Measurements from ENCODE around the gene EPS8L3.
"Not testable (repeated sequence)": the region's sequence is repeated elsewhere in the genome, so short reads cannot be mapped to it uniquely, and the experiment has no call there.

EPS8L3 gene

DNA sequence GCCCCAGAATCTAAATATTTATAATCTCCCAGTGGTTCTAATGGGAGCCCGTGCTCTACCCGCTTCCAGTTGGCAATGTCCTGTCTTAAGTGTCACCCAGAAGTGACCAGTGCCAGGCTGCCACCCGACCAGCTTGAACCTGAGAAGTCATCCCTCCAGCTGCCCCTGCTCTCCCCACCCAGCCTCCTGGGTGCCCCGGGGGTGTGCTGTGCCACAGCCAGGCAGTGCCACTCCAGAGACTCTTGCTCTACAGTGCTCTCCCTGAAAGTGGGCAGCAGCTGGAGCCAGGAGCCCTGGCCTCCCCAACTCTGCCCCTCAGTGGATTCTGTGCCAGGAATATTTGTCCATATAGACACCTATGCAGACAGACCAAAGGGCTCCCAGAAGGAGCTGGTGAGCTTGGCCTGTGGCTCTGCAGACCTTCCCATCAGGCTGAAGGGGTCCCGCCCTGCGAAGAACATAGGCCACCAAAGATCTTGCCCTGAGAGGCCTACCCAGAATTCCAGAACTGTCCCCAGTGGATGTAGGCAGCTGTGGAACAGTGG is 9.0 kb upstream of the EPS8L3 start:
- H3K4me1 ChIP-seq (ENCODE audit: control insufficient read depth in 2 of 2, insufficient read depth in 2 of 2, low read length in 2 of 2): peaks cover 3 to 4% of the 10 kb centered on the region in 2 donors
- H3K27ac ChIP-seq (ENCODE audit: low read depth in 2 of 2, low read length in 2 of 2): no peak overlapping the region
- no peaks in the 10 kb centered on the region for H3K27me3 ChIP-seq (ENCODE audit: control insufficient read depth in 2 of 2, insufficient read depth in 2 of 2, low read length in 2 of 2)
- H3K4me3 ChIP-seq (ENCODE audit: low read length in 2 of 2): no peak overlapping the region
- no peaks in the 10 kb centered on the region for H3K9me3 ChIP-seq (ENCODE audit: control insufficient read depth in 2 of 2, low read length in 2 of 2)
- no peaks in the 10 kb centered on the region for H3K36me3 ChIP-seq (ENCODE audit: control insufficient read depth in 2 of 2, insufficient read depth in 2 of 2, low read length in 2 of 2)
- H3K9ac ChIP-seq (ENCODE audit: low read depth in 1 of 2, low read length in 2 of 2): no peak overlapping the region

DNA sequence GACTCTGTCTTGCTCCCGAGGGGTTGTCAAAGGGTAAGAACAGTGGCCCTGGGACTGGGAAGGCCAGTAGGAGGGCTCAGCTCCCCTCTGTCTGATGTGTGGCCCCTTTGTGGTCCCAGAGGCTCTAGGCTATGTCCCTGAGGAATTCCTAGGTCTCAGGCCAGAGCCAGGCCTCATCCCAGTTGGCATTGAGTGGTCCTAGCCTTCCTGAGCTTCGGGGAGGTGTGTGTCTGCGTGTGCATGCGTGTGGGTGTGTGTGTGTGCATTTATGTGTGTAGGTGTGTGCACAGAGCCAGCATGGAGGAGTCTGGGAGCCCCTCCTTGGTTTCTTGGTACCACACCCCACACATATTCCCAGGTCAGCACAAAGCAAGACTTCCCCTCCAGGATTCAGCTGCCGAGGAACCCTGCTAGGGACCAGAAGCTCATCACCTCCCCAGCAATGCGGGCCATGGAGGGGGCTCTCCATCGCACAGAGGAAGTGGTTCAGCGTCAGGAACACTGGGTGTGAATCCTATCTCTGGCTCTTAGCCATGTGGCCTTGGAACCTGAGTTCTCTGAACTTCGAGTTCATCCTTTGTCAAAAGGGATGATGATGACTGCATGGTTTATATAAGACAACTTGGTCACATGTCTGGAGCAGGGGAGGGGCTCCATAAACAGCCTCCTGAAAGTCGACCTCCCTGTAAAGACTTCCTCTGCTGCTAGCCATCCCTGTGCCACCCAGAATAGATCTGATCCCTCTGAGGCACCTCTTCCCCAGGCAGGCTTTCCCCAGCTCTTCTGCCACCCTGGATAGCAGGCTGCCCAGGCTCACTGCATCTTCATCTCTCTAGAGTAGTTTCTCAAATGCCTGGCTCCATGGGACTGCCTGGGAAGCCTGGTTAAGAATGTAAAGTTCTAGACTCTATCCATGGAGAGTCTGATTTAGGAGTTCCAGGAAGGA is 8.3 kb upstream of the EPS8L3 start:
- Histone ChIP-seq H3K9ac (ENCODE audit: low read depth in 1 of 2, low read length in 2 of 2) (peak overlapping the region in 1 of 2 donors; percentile 14), H3K27ac (ENCODE audit: low read depth in 2 of 2, low read length in 2 of 2) (peak overlapping the region in 1 of 2 donors; percentile 24)

DNA sequence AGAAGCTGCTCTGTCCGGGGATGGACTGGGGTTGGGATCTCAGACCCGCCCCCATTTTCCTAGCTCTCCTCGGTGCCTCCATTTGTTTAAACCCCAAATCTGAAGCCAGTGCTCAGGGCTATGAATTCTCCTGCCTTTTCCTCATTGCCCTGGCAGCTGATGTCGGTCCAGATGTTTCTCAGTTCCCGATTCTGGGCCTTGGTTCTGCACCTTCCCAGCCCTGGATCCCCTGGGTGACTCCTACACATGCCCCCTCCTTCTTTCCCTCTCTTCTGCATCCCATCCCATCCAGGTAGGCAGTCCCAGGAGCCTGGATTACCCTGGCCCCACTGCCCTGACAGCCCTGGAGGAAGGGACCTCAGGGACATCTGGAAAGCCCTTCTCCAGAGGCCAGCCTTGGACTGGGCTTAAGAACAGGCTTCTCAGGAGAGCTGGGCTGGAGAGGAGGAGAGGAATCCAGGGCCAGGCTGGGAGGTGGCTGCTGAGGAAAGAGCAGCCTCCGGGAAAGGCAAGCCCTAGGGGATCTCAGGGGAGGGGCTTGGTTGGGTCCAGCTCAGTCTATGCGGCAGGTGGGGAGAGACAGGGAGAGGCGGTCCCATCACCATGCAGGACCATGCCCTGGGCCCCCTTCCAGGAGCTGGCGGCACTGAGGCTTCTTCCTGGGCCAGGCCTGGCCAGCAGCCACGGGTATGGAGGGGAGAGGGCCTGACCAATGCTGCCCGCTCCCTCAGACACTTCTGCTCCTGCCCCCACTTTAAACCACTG is 6.8 kb upstream of the EPS8L3 start:
- H3K4me3 ChIP-seq (ENCODE audit: low read length in 2 of 2): no peak overlapping the region
- no peaks in the 10 kb centered on the region for H3K27me3 ChIP-seq (ENCODE audit: control insufficient read depth in 2 of 2, insufficient read depth in 2 of 2, low read length in 2 of 2)
- no peak overlapping the region for H3K9ac ChIP-seq (ENCODE audit: low read depth in 1 of 2, low read length in 2 of 2)
- no peak overlapping the region for H3K27ac ChIP-seq (ENCODE audit: low read depth in 2 of 2, low read length in 2 of 2)
- no peaks in the 10 kb centered on the region for H3K9me3 ChIP-seq (ENCODE audit: control insufficient read depth in 2 of 2, low read length in 2 of 2)
- peaks cover 8 to 13% of the 10 kb centered on the region in 2 donors for H3K4me1 ChIP-seq (ENCODE audit: control insufficient read depth in 2 of 2, insufficient read depth in 2 of 2, low read length in 2 of 2)
- no peaks in the 10 kb centered on the region for H3K36me3 ChIP-seq (ENCODE audit: control insufficient read depth in 2 of 2, insufficient read depth in 2 of 2, low read length in 2 of 2)

More for the DNA sequence above, 8.3 kb upstream of the EPS8L3 start:
- Histone ChIP-seq H3K27me3 (ENCODE audit: control insufficient read depth in 2 of 2, insufficient read depth in 2 of 2, low read length in 2 of 2) (no peaks in the 10 kb centered on the region), H3K4me1 (ENCODE audit: control insufficient read depth in 2 of 2, insufficient read depth in 2 of 2, low read length in 2 of 2) (peaks cover 3 to 4% of the 10 kb centered on the region in 2 donors), H3K4me3 (ENCODE audit: low read length in 2 of 2) (no peak overlapping the region), H3K36me3 (ENCODE audit: control insufficient read depth in 2 of 2, insufficient read depth in 2 of 2, low read length in 2 of 2) (no peaks in the 10 kb centered on the region), H3K9me3 (ENCODE audit: control insufficient read depth in 2 of 2, low read length in 2 of 2) (no peaks in the 10 kb centered on the region)

DNA sequence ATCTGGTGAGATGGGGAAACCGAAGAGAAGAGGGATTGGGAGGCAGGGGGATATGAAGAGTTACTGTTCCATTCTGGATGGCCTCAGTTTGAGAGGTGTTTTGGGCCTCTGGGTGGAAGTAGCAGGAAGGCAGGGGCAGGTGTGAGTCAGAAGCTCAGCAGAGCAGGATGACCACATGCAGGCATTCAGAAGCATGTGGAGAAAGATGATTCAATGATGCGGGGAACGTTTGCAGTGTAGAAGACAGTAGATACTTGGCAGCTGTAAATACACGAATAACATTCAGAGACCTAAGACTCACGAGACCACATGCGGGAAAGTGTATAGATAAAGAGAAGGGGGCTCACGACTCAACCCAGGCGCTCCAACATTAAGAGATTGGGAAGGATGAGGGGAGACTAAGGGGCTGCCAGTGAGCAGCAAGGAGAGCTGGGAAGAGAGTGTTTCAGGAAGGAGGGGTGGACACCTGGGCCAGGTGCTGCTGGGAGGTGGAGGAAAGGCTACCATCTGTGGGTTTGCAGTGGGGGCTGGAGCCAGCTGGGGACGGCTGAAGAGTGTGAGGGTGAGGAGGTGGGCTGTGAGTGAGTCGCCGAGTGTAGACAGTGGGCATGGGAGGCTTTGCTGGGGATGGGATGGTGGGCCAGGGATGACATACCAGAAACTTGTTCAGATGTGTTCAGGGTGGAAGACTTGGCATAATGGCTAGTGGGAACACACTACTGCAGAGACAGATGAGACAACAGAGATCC is 5.8 kb upstream of the EPS8L3 start:
- H3K9ac ChIP-seq (ENCODE audit: low read depth in 1 of 2, low read length in 2 of 2): no peak overlapping the region
- peaks cover 17 to 23% of the 10 kb centered on the region in 2 donors for H3K4me1 ChIP-seq (ENCODE audit: control insufficient read depth in 2 of 2, insufficient read depth in 2 of 2, low read length in 2 of 2)
- no peaks in the 10 kb centered on the region for H3K9me3 ChIP-seq (ENCODE audit: control insufficient read depth in 2 of 2, low read length in 2 of 2)
- H3K27me3 ChIP-seq (ENCODE audit: control insufficient read depth in 2 of 2, insufficient read depth in 2 of 2, low read length in 2 of 2): no peaks in the 10 kb centered on the region
- H3K27ac ChIP-seq (ENCODE audit: low read depth in 2 of 2, low read length in 2 of 2): no peak overlapping the region
- H3K4me3 ChIP-seq (ENCODE audit: low read length in 2 of 2): no peak overlapping the region
- no peaks in the 10 kb centered on the region for H3K36me3 ChIP-seq (ENCODE audit: control insufficient read depth in 2 of 2, insufficient read depth in 2 of 2, low read length in 2 of 2)

DNA sequence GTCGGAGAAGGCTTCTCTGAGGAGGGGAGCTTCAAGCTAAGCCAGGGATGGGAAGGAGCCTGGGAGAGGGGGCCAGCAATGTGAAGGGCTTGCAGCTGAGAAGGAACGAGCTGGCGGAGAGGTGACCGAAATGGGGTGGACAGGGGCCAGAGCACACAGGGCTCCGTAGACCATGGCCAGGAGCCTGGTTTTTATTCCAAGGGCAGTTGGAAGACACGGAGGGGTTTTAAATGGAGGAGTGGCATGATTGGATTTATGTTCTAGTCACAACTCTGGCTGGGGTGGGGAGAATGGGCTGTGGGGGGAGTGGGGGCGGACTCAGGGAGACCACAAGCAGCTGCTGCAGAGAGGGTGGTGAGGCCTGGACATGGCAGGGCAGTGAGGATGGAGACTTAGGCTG is 5.1 kb upstream of the EPS8L3 start:
- Histone ChIP-seq H3K9me3 (ENCODE audit: control insufficient read depth in 2 of 2, low read length in 2 of 2) (no peaks in the 10 kb centered on the region), H3K4me1 (ENCODE audit: control insufficient read depth in 2 of 2, insufficient read depth in 2 of 2, low read length in 2 of 2) (peaks cover 23 to 30% of the 10 kb centered on the region in 2 donors), H3K27me3 (ENCODE audit: control insufficient read depth in 2 of 2, insufficient read depth in 2 of 2, low read length in 2 of 2) (no peaks in the 10 kb centered on the region), H3K36me3 (ENCODE audit: control insufficient read depth in 2 of 2, insufficient read depth in 2 of 2, low read length in 2 of 2) (no peaks in the 10 kb centered on the region), H3K27ac (ENCODE audit: low read depth in 2 of 2, low read length in 2 of 2) (no peak overlapping the region), H3K9ac (ENCODE audit: low read depth in 1 of 2, low read length in 2 of 2) (no peak overlapping the region), H3K4me3 (ENCODE audit: low read length in 2 of 2) (no peak overlapping the region)

DNA sequence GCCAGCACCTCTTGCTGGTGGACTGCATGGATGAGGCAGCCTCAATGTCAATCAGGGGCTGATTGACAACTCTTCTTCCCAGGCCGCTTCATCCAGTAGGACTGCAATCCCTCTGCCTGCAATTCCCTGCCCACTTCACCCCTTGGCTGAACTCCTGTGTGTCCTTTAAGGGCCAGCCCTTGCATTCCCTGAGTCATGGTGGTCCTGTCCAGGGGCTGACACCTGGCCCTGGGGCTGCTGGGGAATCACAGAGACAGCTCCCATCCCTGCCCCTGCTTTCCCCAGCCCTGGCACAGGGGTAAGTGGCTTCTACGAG is 4.6 kb upstream of the EPS8L3 start:
- no peaks in the 10 kb centered on the region for H3K36me3 ChIP-seq (ENCODE audit: control insufficient read depth in 2 of 2, insufficient read depth in 2 of 2, low read length in 2 of 2)
- H3K4me3 ChIP-seq (ENCODE audit: low read length in 2 of 2): no peak overlapping the region
- H3K9ac ChIP-seq (ENCODE audit: low read depth in 1 of 2, low read length in 2 of 2): no peak overlapping the region
- peaks cover 23 to 30% of the 10 kb centered on the region in 2 donors for H3K4me1 ChIP-seq (ENCODE audit: control insufficient read depth in 2 of 2, insufficient read depth in 2 of 2, low read length in 2 of 2)
- H3K27ac ChIP-seq (ENCODE audit: low read depth in 2 of 2, low read length in 2 of 2): no peak overlapping the region
- no peaks in the 10 kb centered on the region for H3K9me3 ChIP-seq (ENCODE audit: control insufficient read depth in 2 of 2, low read length in 2 of 2)
- no peaks in the 10 kb centered on the region for H3K27me3 ChIP-seq (ENCODE audit: control insufficient read depth in 2 of 2, insufficient read depth in 2 of 2, low read length in 2 of 2)

DNA sequence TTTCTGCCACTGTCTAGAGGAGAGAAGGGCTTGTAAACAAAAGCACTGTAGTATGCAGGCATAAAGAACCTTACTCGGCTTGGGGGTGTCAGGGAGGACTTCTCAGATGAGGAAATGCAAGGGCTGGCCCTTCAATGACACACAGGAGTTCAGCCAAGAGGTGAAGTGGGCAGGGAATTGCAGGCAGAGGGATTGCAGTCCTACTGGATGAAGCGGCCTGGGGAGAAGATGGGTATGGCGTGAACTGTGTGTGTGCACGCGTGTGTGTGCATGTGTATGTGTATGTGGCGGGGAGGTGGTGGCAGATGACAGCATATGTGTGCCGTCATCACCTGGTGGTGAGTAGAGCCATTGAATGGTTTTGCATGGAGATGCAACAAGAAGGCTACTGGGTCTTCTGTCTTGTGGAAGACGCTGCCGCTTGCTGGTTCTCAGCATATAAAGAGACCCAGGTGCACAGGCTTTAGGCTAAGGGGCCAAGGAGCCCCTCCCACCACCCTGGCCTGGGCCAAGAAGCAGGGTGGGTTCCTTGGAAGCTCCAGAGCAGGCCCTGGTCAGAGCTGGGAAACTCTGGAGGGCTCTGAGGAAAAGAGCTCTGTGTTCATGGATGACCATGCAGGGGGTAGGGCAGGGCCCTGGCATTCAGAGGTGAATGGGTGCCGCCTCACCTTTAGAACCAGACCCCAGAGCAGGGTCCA is 4.1 kb upstream of the EPS8L3 start:
- H3K36me3 ChIP-seq (ENCODE audit: control insufficient read depth in 2 of 2, insufficient read depth in 2 of 2, low read length in 2 of 2): no peaks in the 10 kb centered on the region
- no peaks in the 10 kb centered on the region for H3K27me3 ChIP-seq (ENCODE audit: control insufficient read depth in 2 of 2, insufficient read depth in 2 of 2, low read length in 2 of 2)
- no peak overlapping the region for H3K9ac ChIP-seq (ENCODE audit: low read depth in 1 of 2, low read length in 2 of 2)
- H3K9me3 ChIP-seq (ENCODE audit: control insufficient read depth in 2 of 2, low read length in 2 of 2): no peaks in the 10 kb centered on the region
- no peak overlapping the region for H3K4me3 ChIP-seq (ENCODE audit: low read length in 2 of 2)
- H3K4me1 ChIP-seq (ENCODE audit: control insufficient read depth in 2 of 2, insufficient read depth in 2 of 2, low read length in 2 of 2): peaks cover 21 to 31% of the 10 kb centered on the region in 2 donors
- no peak overlapping the region for H3K27ac ChIP-seq (ENCODE audit: low read depth in 2 of 2, low read length in 2 of 2)

DNA sequence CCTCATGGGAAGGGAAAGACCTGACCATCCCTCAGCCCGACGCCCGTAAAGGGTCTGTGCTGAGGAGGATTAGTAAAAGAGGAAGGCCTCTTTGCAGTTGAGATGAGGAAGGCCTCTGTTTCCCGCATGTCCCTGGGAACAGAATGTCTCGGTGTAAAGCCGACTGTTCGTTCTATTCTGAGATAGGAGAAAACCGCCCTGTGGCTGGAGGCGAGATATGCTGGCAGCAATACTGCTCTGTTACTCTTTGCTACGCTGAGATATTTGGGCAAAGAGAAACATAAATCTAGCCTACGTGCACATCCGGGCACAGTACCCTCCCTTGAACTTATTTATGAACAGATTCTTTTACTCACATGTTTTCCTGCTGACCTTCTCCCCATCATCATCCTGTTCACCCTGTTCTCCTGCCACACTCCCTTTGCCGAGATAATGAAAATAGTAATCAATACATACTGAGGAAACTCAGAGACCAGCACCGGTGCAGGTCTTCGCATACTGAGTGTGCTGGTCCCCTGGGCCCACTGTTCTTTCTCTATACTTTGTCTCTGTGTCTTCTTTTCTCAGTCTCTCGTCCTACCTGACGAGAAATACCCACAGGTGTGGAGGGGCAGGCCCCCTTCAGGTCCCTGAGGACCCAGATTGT is 3.4 kb upstream of the EPS8L3 start:
- H3K27ac ChIP-seq (ENCODE audit: low read depth in 2 of 2, low read length in 2 of 2): peak overlapping the region in 1 of 2 donors; percentile 97
- peaks cover 23 to 35% of the 10 kb centered on the region in 2 donors for H3K4me1 ChIP-seq (ENCODE audit: control insufficient read depth in 2 of 2, insufficient read depth in 2 of 2, low read length in 2 of 2)
- not testable (repeated sequence) for H3K9ac ChIP-seq (ENCODE audit: low read depth in 1 of 2, low read length in 2 of 2); H3K4me3 ChIP-seq (ENCODE audit: low read length in 2 of 2); H3K9me3 ChIP-seq (ENCODE audit: control insufficient read depth in 2 of 2, low read length in 2 of 2); H3K27me3 ChIP-seq (ENCODE audit: control insufficient read depth in 2 of 2, insufficient read depth in 2 of 2, low read length in 2 of 2); H3K36me3 ChIP-seq (ENCODE audit: control insufficient read depth in 2 of 2, insufficient read depth in 2 of 2, low read length in 2 of 2)

Data from mucosa of rectum (tissue), 2 donors.